Psoas muscle (tissue), 8 donors: Measurements from ENCODE around the gene NT5DC3. TPM values are rescaled to one million over a fixed set of nuclear protein-coding genes. Genes with fewer than 3 reads are reported as not detected.

Experiments used
- ATAC-seq, 4 donors: fragments of 200-7000 bp; cut with Tn5 transposase; one replicate each; pipeline ENCODE4 v1.9.1; 2020; ENCODE audit warnings: moderate library complexity in 3 of 4, mild to moderate bottlenecking in 2 of 4
- DNase-seq, 2 donors: peaks; one replicate each; pipeline ENCODE4 v3.0.0-alpha.2; 2020
- H3K27ac ChIP-seq: fragments of 200-600 bp; one replicate; pipeline ENCODE4 v1.8.0; 2022
- H3K27me3 ChIP-seq, 3 donors: fragments of 200-600 bp in 1 of 3; one replicate each; pipeline versions ENCODE4 v1.6.1 to v1.8.0; 2013 to 2022; ENCODE audit warnings: low read length in 2 of 3, mild to moderate bottlenecking in 2 of 3, moderate library complexity in 1 of 3; ENCODE audit not compliant: insufficient read depth in 3 of 3
- H3K36me3 ChIP-seq, 2 donors: fragments of 200-600 bp in 1 of 2; one replicate each; pipeline versions ENCODE4 v1.6.1 to v1.8.0; 2013 to 2022; ENCODE audit warnings: low read depth in 1 of 2, mild to moderate bottlenecking in 1 of 2, moderate library complexity in 1 of 2; ENCODE audit not compliant: insufficient read depth in 1 of 2
- H3K4me1 ChIP-seq: fragments of 200-600 bp; one replicate; pipeline ENCODE4 v1.8.0; 2022
- H3K4me3 ChIP-seq: fragments of 200-600 bp; one replicate; pipeline ENCODE4 v1.8.0; 2022; ENCODE audit warnings: mild to moderate bottlenecking
- H3K9me3 ChIP-seq: fragments of 200-600 bp; one replicate; pipeline ENCODE4 v1.8.0; 2022
- WGBS, 3 donors: extraction: QIAGEN DNeasy Blood & Tissue Kit; methylation state at CpG; one replicate each; pipeline versions ENCODE4 v1.1.6 to v1.1.7; 2013; 5-methylcytosine and 5-hydroxymethylcytosine counted together
- intact Hi-C, 2 donors: fragments of 100-400 bp; cut with DNase I; formaldehyde crosslinking; loops; one replicate each; pipeline versions ENCODE4 v1.11.0 to v1.14.2; 2022
- polyA plus RNA-seq, 3 donors: library from polyadenylated mRNA; stranded (reverse); fragments of 200-250 nt; gene quantifications; one replicate each; pipeline ENCODE4 v1.2.3, GENCODE V29; 2013
- total RNA-seq, 4 donors: library from RNA; stranded (reverse); fragmentation: NEBNext Ultra II Directional in 2 of 4; extraction: Animal tissue kit (Norgen Biotek cat#: 25700) in 2 of 4; gene quantifications; one replicate each; pipeline versions ENCODE4 v1.2.1 to v1.2.4, GENCODE V29; 2021 to 2023
- TF ChIP-seq, protein P1 (sequence below): fragments of 200-600 bp; IDR thresholded peaks from one replicate; pipeline ENCODE4 v1.8.0; 2022; ENCODE audit warnings: antibody characterized with exemption
- donor health status: healthy with polysubstance abuse.
- donor health status: DM: no; HTN: no; CAD: no; lungs with moderate emphysema.
- donor health status: Bipolar disorder and iron deficiency.
- donor health status: healthy.
- donor health status: DM: yes; HTN: yes; CAD: no.
- donor health status: DM: no; HTN: no; CAD: no.
- donor health status: DM: no; HTN: no; CAD: no.
- donor health status: DM: yes; HTN: yes; CAD: no.

Gene NT5DC3
- total and polyA plus RNA-seq, 7 donors = 5.2 to 64.2 (median 16.2) TPM

DNA sequence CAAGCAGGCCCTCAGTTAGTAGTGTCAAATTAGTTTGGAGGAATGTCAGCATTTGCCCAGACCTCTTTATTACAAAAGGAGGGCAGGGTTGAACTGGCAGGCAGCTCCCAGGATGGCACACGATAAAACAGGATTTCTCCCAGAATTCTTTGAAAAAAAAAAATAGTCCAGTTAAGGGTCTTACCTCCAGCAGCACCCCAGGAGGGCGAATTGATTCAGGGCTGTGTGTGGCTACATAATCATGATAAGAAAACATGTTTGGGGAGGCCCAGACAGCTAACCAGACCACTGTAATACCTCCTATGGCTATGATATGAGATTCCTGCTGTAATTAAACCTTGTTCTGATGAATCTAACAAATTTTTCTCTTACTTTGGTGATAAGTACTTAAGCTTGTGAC is 38.8 kb upstream of the NT5DC3 start:
- Histone ChIP-seq H3K27me3 (no peaks in the 10 kb centered on the region), H3K36me3 (no peaks in the 10 kb centered on the region), H3K4me1 (no peaks in the 10 kb centered on the region), H3K9me3 (no peaks in the 10 kb centered on the region), H3K27ac (no peak overlapping the region), H3K4me3 (no peak overlapping the region)
- TF ChIP-seq, protein P1, sequence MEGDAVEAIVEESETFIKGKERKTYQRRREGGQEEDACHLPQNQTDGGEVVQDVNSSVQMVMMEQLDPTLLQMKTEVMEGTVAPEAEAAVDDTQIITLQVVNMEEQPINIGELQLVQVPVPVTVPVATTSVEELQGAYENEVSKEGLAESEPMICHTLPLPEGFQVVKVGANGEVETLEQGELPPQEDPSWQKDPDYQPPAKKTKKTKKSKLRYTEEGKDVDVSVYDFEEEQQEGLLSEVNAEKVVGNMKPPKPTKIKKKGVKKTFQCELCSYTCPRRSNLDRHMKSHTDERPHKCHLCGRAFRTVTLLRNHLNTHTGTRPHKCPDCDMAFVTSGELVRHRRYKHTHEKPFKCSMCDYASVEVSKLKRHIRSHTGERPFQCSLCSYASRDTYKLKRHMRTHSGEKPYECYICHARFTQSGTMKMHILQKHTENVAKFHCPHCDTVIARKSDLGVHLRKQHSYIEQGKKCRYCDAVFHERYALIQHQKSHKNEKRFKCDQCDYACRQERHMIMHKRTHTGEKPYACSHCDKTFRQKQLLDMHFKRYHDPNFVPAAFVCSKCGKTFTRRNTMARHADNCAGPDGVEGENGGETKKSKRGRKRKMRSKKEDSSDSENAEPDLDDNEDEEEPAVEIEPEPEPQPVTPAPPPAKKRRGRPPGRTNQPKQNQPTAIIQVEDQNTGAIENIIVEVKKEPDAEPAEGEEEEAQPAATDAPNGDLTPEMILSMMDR = no peak
- ATAC-seq (no peak), DNase-seq (no peak)
- intact Hi-C loops = loop anchor here (5.0 to 10.0 kb wide), 6 partner anchors 47 to 253 kb away; no protein-coding TSS in a partner anchor
- WGBS, 3 donors = 44 to 62% (median 61%) methylated on average over 2 of the region's 2 CpGs

DNA sequence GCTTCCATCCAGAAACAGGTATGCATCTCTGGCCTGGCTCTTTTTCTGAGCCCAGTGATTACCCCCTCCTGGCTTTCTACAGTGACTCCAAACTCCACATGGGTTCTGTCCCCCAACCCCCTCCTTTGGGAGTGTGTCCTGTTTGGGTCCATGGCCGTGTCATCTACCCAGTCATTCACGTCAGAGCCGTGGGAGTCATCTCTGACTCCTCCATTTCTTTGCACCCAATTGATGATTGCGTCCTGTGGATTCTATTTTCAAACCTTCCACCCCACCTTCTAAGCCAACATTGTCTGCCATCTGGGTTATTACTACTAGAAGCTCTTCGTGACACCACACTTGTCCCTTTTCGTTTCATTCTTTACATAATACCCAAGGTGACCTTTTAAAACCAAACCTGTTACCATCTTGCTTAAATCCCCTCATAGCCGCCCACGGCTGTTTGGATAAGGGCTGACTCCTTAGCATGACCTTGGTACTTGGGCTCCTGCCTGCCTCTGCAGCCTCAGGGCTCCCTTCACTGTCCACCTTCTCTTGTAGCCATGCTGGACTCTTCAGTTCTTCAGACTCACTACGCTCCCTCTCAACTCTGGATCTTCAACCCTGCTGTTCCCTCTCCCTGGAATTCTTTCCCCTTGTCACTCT is 38.1 kb upstream of the NT5DC3 start:
- Histone ChIP-seq H3K9me3 (no peaks in the 10 kb centered on the region), H3K36me3 (no peaks in the 10 kb centered on the region), H3K27ac (no peak overlapping the region), H3K4me1 (no peaks in the 10 kb centered on the region), H3K4me3 (no peak overlapping the region), H3K27me3 (no peaks in the 10 kb centered on the region)
- intact Hi-C loops = loop anchor here (5.0 to 10.0 kb wide), 5 partner anchors 48 to 228 kb away; no protein-coding TSS in a partner anchor
- DNase-seq = no peak
- ATAC-seq = no peak
- TF ChIP-seq, protein P1 = no peak
- 82 to 91% (median 88%) methylated on average over 9 of the region's 9 CpGs for WGBS, 3 donors

DNA sequence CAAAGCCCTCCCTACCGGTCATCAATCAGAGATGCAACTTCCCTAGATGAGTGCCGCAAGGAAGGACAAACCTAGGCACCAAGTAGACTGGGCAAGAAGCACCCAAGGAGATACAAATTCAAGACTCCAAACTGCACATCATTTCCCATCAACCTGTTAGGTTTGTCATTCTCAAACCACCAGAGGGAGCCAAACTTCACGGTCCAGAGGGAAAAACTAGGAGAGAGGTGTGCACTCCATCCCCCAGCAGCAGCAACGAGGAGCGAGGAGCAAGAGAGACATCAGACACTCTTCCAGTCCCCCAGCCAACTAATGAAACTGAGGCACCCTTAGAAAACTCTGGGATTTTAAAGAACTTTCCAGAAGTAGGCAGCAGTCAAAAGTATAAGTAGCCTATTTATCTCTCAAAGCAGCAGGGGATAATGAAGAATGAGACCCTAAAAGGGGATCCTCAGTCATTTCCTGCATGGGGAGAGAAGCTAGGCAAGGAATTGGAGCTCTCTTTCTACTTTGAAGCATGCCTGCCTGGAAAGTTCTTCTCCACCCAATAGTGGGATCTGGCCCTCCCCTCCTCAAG is 37.0 kb upstream of the NT5DC3 start:
- Histone ChIP-seq H3K4me3 (no peak overlapping the region), H3K27ac (no peak overlapping the region), H3K9me3 (no peaks in the 10 kb centered on the region), H3K27me3 (no peaks in the 10 kb centered on the region), H3K36me3 (no peaks in the 10 kb centered on the region), H3K4me1 (no peaks in the 10 kb centered on the region)
- DNase-seq = peak; percentile 18 to 58
- intact Hi-C loops = loop anchor here (5.0 to 10.0 kb wide), 5 partner anchors 49 to 229 kb away; no protein-coding TSS in a partner anchor
- TF ChIP-seq, protein P1 = peak; percentile 72
- 12 to 19% (median 15%) methylated on average over 5 of the region's 5 CpGs for WGBS, 3 donors
- ATAC-seq = peak; percentile 83 to 92 (median 86)

DNA sequence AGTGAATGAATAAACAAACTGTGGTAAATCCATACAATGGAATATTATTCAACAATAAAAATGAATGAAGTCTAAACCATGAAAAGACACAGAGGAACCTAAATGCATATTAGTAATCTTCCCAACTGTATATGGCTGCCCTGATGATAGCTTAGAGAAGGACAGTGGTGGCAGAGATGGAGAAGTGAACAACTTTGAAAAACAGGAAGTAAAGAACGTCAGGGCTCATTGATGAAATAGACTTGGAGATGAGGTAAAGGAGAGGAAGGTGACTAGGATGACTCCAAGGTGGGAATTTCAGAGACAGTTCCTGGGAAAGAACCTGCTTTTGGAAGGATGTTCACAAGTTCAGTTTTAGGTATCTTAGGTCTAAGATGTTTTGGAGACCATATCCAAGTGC is 36.3 kb upstream of the NT5DC3 start:
- TF ChIP-seq, protein P1 = no peak
- WGBS, 3 donors = 73 to 90% (median 83%) methylated on average over 1 of the region's 1 CpG
- intact Hi-C loops = loop anchor here (5.0 to 10.0 kb wide), 5 partner anchors 50 to 230 kb away; no protein-coding TSS in a partner anchor
- Histone ChIP-seq H3K27ac (no peak overlapping the region), H3K4me1 (no peaks in the 10 kb centered on the region), H3K9me3 (no peaks in the 10 kb centered on the region), H3K4me3 (no peak overlapping the region), H3K27me3 (no peaks in the 10 kb centered on the region), H3K36me3 (no peaks in the 10 kb centered on the region)
- ATAC-seq (no peak), DNase-seq (no peak)
